GM12875 (cell line): ENCODE data around the gene COIL.

Source experiments
- H3K4me3 ChIP-seq: one replicate; pipeline ENCODE4 v1.5.1; 2011; ENCODE audit warnings: low read depth, low read length, control low read depth
- TF ChIP-seq, protein P1 (sequence below): IDR thresholded peaks from 2 replicates; pipeline ENCODE4 v1.5.1; 2011; ENCODE audit warnings: low read depth, mild to moderate bottlenecking, control low read depth, inconsistent platforms, low read length, moderate library complexity, borderline replicate concordance; ENCODE audit not compliant: insufficient read depth

The COIL gene

DNA sequence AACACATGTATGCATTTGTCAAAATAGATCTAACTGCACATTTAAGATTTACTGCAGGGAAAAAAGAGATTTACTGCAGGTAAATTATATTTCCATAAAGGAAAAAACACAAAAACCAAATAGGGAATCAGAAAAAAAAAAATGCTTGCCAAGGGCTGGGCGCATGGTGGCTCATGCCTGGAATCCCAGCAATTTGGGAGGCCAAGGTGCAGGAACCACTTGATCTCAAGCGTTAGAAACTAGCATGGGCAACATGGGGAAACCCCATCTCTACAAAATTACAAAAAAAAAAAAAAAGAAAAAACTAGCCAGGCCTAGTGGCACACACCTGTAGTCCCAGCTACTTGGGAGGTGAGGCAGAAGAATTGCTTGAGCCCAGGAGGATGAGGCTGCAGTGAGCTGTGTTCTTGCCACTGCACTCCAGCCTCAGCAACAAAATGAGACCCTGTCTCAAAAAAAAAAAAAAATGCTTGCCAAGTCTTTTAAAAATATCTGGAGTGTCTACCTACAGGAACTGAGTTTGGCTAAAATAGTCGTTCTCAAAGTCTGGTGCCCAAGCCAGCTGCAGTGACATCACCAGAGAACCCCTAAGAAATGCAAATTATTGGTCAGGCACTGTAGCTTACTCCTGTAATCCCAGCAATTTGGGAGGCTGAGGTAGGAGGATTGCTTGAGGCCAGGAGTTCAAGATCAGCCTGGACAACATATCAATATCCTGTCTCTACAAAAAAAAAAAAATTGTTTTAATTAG, 64.5 kb downstream of the COIL start:
- H3K4me3 ChIP-seq: no peak overlapping the region
- TF ChIP-seq, protein P1, sequence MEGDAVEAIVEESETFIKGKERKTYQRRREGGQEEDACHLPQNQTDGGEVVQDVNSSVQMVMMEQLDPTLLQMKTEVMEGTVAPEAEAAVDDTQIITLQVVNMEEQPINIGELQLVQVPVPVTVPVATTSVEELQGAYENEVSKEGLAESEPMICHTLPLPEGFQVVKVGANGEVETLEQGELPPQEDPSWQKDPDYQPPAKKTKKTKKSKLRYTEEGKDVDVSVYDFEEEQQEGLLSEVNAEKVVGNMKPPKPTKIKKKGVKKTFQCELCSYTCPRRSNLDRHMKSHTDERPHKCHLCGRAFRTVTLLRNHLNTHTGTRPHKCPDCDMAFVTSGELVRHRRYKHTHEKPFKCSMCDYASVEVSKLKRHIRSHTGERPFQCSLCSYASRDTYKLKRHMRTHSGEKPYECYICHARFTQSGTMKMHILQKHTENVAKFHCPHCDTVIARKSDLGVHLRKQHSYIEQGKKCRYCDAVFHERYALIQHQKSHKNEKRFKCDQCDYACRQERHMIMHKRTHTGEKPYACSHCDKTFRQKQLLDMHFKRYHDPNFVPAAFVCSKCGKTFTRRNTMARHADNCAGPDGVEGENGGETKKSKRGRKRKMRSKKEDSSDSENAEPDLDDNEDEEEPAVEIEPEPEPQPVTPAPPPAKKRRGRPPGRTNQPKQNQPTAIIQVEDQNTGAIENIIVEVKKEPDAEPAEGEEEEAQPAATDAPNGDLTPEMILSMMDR: no peak

DNA sequence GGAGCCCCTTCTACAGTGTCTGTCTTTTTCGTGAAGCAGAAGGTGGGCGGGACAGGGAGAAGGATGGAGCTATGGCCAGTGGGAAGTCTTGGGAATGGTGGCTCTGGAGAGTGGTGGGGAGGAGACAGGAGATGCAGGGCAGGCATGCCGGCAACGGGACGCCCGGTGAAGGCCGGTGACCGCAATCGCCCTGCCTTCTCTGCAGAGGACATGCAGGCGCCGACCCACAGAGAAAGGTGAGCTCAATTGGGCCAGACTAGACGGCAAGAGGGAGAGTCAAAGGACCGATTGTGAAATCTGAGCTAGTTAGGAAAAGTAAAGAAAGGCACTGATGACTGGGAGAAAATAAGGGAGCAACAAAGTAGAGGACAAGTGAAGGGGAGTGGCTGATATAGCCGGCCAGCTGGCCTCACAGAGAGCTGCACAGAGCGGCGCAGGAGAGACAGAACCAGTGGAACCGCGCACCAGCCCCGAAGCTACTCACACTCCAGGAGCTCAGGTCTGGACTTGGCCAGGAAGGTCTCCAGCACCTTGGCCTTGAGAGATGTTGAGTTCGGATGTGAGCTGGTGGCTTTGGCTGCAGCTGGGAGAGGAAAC, 65.9 kb downstream of the COIL start:
- TF ChIP-seq, protein P1: no peak
- no peak overlapping the region for H3K4me3 ChIP-seq

DNA sequence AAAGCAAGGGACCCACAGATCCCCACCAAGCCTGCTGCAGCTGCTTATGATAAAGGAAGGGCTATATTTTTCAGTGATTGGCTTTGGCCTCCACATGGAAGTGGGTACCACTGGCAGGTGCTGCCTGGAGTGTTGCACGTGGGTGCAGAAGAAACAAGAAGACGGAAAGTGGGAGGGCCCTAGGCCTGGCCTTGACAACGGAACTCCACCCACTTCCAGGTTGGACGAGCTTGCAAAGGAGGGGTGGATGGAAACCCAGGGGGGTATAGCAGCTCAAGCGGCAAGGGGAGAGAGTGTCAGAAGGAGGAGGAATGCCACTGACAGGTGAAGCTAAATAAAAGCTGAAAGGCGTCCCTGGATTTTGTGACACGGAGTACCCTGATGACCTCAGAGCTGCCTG, 67.3 kb downstream of the COIL start:
- TF ChIP-seq, protein P1: no peak

DNA sequence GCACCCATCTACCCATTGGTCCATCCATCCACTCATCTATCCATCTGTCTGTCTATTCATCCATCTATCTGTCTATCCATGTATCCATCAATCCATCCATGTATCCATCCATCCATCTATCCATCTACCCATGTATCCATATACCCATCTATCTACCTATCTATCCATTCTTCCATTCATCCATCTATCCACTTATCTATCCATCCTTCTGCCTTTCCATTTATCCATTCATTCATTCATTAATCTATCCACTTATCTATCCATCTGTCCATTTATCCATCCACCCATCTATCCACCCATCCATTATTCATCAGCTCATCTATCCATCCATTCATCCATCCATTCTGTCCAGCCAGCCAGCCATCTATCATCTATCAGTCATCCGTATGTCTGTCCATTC, 68.5 kb downstream of the COIL start:
- TF ChIP-seq, protein P1: no peak
- no peak overlapping the region for H3K4me3 ChIP-seq

More for the DNA sequence above, 67.3 kb downstream of the COIL start:
- H3K4me3 ChIP-seq: no peak overlapping the region

DNA sequence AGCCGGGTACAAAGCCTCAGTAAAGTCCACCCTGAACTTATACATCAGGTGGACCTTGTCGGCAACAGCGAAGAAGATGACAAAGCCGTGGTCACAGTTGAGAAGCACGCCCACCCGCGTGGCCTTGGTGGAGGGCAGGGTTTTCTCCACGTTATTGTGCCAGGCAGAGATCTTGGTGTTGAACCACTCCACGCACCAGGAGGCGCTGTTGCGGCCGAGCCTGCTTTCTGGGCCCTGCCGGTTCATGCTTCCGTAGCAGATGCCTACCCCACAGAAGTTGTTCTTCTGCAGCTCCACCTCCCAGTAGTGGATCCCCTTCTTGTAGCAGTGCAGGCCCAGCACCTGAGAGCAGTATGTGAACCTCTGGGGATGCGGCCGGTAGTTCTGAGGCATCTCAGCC, 69.1 kb downstream of the COIL start:
- no peak overlapping the region for H3K4me3 ChIP-seq
- TF ChIP-seq, protein P1: peak; percentile 50

GRCh38 chr17:56890906-56891674, 69.8 kb downstream of the COIL start:
- no peak overlapping the region for H3K4me3 ChIP-seq
- TF ChIP-seq, protein P1: no peak
